Pancreas (tissue), 10 donors: ENCODE measurements around the gene IFI27L2. TPM values are rescaled to one million over a fixed set of nuclear protein-coding genes. Genes with fewer than 3 reads are reported as not detected.

Experiments
- ATAC-seq, 4 donors: fragments of 200-7000 bp; cut with Tn5 transposase; one replicate each; pipeline versions ENCODE4 v1.8.0 to v1.9.1; 2020; ENCODE audit warnings: mild to moderate bottlenecking in 4 of 4, moderate library complexity in 4 of 4
- DNase-seq, 6 donors: peaks; one replicate each; pipeline ENCODE4 v3.0.0-alpha.2; 2020
- FAIRE-seq: peaks from 2 replicates; lab custom pipeline; 2012; peaks lifted over from hg19 to GRCh38; lab: Jason Lieb, UNC
- H3K27ac ChIP-seq, 4 donors: fragments of 200-600 bp; sonication (generic); 1 replicate in 3 of 4; 2 replicates in 1 of 4; pipeline versions ENCODE4 v1.5.0 to v1.8.0; 2020
- H3K27me3 ChIP-seq, 4 donors: fragments of 200-600 bp; one replicate each; pipeline ENCODE4 v1.8.0; 2021
- H3K36me3 ChIP-seq, 3 donors: fragments of 200-600 bp; sonication (generic) in 1 of 3; one replicate each; pipeline versions ENCODE4 v1.5.0 to v1.8.0; 2020 to 2021
- H3K4me1 ChIP-seq, 3 donors: fragments of 200-600 bp; one replicate each; pipeline ENCODE4 v1.8.0; 2021
- H3K4me3 ChIP-seq, 4 donors: fragments of 200-600 bp; sonication (generic) in 2 of 4; one replicate each; pipeline versions ENCODE4 v1.5.0 to v1.8.0; 2020 to 2021
- H3K9me3 ChIP-seq, 4 donors: fragments of 200-600 bp; one replicate each; pipeline ENCODE4 v1.8.0; 2021
- WGBS, 2 donors: extraction: QIAGEN DNeasy Blood & Tissue Kit; methylation state at CpG; one replicate each; pipeline ENCODE4 v1.1.7; 2013; 5-methylcytosine and 5-hydroxymethylcytosine counted together
- intact Hi-C, 3 donors: fragments of 100-400 bp; cut with DNase I; formaldehyde crosslinking; loops; one replicate each; pipeline versions ENCODE4 v1.11.1 to v1.14.2; 2022
- polyA plus RNA-seq, 2 donors: library from polyadenylated mRNA; stranded (reverse); fragments of 200-250 nt; gene quantifications; one replicate each; pipeline ENCODE4 v1.2.3, GENCODE V29; 2013
- total RNA-seq, 6 donors: library from RNA; stranded (reverse); fragmentation: NEBNext Ultra II Directional in 4 of 6; extraction: Animal tissue kit (Norgen Biotek cat#: 25700) in 4 of 6; gene quantifications; one replicate each; pipeline versions ENCODE4 v1.2.1 to v1.2.4, GENCODE V29; 2021 to 2023
- TF ChIP-seq, protein P1 (sequence below), 4 donors: fragments of 200-600 bp; sonication (generic) in 3 of 4; IDR thresholded peaks; one replicate each; pipeline versions ENCODE4 v1.5.0 to v1.8.0; 2021; ENCODE audit warnings: antibody characterized with exemption in 4 of 4
- donor health status: healthy with polysubstance abuse.
- donor health status: DM: no; HTN: no; CAD: no; lungs with moderate emphysema.
- donor health status: DM: no; HTN: no; CAD: no.
- donor health status: control.
- donor health status: control.
- donor health status: Bipolar disorder and iron deficiency.
- donor health status: DM: yes; HTN: yes; CAD: no.
- donor health status: DM: no; HTN: no; CAD: no.
- donor health status: DM: no; HTN: no; CAD: no.
- donor health status: DM: yes; HTN: yes; CAD: no.

The IFI27L2 gene
- total and polyA plus RNA-seq, 8 donors: 5.4 to 90.7 (median 16.2) TPM

DNA sequence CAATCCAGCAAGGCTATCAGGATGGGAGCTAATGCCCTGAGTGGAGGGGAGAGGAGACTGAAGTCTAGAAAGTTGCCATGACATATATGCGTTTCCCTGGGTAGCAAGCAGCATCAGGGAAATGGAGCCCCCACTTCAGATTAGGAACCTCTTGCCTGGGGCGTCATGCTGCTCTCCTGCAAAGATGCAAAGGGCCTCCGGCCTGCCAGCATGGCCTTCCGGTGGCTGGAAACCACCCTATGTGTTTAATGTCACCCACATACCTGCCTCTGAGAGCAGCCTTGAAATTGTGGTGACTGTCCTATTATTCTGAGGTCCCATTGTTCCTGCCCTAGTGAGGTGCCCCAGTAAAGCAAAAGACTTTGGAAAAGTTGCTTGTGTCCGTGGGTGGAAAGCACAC is 10.0 kb upstream of the IFI27L2 start:
- FAIRE-seq (no peak), DNase-seq (no peak), ATAC-seq (no peak)
- TF ChIP-seq, protein P1, sequence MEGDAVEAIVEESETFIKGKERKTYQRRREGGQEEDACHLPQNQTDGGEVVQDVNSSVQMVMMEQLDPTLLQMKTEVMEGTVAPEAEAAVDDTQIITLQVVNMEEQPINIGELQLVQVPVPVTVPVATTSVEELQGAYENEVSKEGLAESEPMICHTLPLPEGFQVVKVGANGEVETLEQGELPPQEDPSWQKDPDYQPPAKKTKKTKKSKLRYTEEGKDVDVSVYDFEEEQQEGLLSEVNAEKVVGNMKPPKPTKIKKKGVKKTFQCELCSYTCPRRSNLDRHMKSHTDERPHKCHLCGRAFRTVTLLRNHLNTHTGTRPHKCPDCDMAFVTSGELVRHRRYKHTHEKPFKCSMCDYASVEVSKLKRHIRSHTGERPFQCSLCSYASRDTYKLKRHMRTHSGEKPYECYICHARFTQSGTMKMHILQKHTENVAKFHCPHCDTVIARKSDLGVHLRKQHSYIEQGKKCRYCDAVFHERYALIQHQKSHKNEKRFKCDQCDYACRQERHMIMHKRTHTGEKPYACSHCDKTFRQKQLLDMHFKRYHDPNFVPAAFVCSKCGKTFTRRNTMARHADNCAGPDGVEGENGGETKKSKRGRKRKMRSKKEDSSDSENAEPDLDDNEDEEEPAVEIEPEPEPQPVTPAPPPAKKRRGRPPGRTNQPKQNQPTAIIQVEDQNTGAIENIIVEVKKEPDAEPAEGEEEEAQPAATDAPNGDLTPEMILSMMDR (IDR thresholded peaks at IDR 0.05): no peak
- no peak overlapping the region for H3K4me3 ChIP-seq
- H3K9me3 ChIP-seq: no peaks in the 10 kb centered on the region
- no peak overlapping the region for H3K27ac ChIP-seq
- intact Hi-C loops: loop anchor here in 2 of 3 donors (5.0 kb wide), 1 partner anchor 102 kb away; no protein-coding TSS in a partner anchor
- 73 to 78% methylated on average over 5 of the region's 5 CpGs for whole genome bisulfite sequencing, 2 donors
- H3K27me3 ChIP-seq: no peaks in the 10 kb centered on the region
- no peaks in the 10 kb centered on the region for H3K36me3 ChIP-seq
- no peaks in the 10 kb centered on the region for H3K4me1 ChIP-seq

DNA sequence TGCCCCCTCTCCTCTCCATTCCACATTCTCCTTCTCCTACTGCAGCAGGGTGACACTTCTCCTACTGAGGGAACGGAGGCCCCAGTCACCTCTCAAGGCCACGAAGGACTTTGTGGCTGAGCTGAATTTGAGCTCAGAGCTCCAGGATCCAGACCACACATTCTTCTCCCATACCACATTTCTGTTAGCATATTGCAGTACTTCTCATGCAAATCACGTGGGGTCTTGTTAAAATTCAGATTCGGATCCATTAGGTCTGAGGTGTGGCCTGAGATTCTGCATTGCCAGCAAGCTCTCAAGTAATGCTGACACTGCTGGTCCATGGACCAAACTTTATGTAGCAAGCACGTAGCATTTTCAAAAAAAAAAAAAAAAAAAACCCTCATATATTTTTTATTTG is 9.6 kb upstream of the IFI27L2 start:
- Histone ChIP-seq H3K27me3 (no peaks in the 10 kb centered on the region), H3K9me3 (no peaks in the 10 kb centered on the region), H3K36me3 (no peaks in the 10 kb centered on the region), H3K4me1 (no peaks in the 10 kb centered on the region), H3K4me3 (no peak overlapping the region), H3K27ac (no peak overlapping the region)
- 59 to 66% methylated on average over 5 of the region's 5 CpGs for WGBS, 2 donors
- DNase-seq (no peak), FAIRE-seq (no peak), ATAC-seq (no peak)
- intact Hi-C loops: loop anchor here in 2 of 3 donors (5.0 kb wide), 1 partner anchor 102 kb away; no protein-coding TSS in a partner anchor
- TF ChIP-seq, protein P1 (IDR thresholded peaks at IDR 0.05): no peak

DNA sequence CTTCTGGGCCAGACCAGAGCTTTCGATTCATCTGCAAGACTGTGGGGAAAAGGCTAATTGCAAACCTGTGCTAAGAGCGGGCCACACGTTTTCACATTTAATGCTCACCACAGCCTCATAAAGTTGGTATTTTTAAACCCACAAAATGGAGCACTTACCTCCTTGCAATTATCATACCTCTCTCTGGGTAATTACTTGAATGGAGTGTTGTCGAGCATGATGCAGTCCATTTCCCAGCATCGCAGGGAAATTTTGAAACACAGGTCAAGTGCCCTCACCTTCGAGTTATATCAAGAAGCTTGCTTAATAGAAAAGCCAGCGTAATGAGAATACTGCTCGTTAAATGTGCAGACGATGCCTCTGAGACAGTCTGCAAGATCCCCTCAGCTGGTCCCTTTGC is 8.8 kb upstream of the IFI27L2 start:
- FAIRE-seq (no peak), ATAC-seq (no peak), DNase-seq (no peak)
- Histone ChIP-seq H3K9me3 (no peaks in the 10 kb centered on the region), H3K27me3 (no peaks in the 10 kb centered on the region), H3K36me3 (no peaks in the 10 kb centered on the region), H3K27ac (no peak overlapping the region), H3K4me1 (no peaks in the 10 kb centered on the region), H3K4me3 (no peak overlapping the region)
- 69 to 78% methylated on average over 9 of the region's 9 CpGs for WGBS, 2 donors
- intact Hi-C loops: loop anchor here in 2 of 3 donors (5.0 kb wide), 1 partner anchor 101 kb away; no protein-coding TSS in a partner anchor
- TF ChIP-seq, protein P1 (IDR thresholded peaks at IDR 0.05): no peak

DNA sequence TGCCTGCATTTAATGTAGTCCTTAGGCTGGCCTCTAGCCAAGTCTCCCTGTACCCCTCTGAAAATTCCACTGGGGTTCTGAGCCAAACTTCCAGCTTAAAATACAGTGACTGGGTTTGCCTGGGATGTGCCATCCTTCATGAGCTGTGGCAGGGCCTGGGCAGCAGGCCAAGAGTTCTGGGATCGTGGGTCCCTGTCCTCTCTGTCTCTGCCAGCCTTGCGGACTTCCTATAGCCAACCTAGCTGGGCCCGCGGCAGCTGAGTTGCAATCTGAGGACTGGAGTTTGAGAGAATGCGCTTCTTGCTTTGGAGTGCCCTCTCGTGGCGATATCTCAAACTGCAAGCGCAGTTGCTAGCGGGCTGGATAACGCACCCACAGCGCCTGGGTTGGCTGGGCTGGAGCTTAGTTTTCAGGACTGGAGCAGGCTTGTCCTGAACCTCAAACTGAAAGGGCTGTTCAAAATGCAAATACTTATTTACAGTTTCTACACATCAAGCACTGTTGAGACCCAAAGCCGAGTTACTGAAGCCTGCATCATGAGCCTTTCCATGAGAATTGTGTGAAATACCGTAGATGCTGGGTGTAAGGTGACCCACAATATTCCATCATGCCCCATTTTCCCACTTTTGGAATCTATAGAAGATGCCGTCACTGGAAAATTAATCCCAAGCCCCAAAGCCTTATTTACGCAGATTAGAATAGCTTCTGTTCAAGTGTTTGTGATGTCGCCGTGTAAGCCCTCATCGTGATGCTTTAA is 7.3 kb upstream of the IFI27L2 start:
- WGBS, 2 donors: 25 to 28% methylated on average over 18 of the region's 18 CpGs
- H3K27ac ChIP-seq: no peak overlapping the region
- intact Hi-C loops: loop anchor here in 2 of 3 donors (5.0 kb wide), 1 partner anchor 99 kb away; no protein-coding TSS in a partner anchor
- no peaks in the 10 kb centered on the region for H3K9me3 ChIP-seq
- TF ChIP-seq, protein P1 (IDR thresholded peaks at IDR 0.05): peak; percentile 93 to 97 (median 94)
- no peaks in the 10 kb centered on the region for H3K4me1 ChIP-seq
- DNase-seq (peak; percentile 73 to 97 (median 90)), ATAC-seq (peak; percentile 95 to 99 (median 98)), FAIRE-seq (no peak)
- H3K27me3 ChIP-seq: no peaks in the 10 kb centered on the region
- H3K4me3 ChIP-seq: no peak overlapping the region
- H3K36me3 ChIP-seq: no peaks in the 10 kb centered on the region

DNA sequence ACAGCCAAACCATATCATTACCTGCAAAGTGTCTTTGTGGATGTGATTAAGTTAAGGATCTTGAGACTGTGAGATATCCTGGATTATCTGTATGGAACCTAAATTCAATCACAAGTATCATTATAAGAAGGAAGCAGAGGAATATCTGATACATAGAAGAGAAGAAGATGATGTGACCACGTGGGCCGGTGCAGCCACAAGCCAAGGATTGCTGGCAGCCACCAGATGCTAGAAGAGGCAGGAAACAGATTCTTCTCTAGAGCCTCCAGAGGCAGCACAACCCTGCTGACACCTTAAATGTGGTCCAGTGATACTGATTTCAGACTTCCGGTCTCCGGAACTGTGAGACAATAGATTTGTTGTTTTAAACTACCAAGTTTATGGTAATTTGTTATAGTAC is 6.1 kb upstream of the IFI27L2 start:
- FAIRE-seq (no peak), ATAC-seq (no peak), DNase-seq (no peak)
- Histone ChIP-seq H3K4me1 (no peaks in the 10 kb centered on the region), H3K36me3 (no peaks in the 10 kb centered on the region), H3K27me3 (peaks cover 0 to 4% (median 0%) of the 10 kb centered on the region in 4 donors), H3K27ac (no peak overlapping the region), H3K4me3 (no peak overlapping the region), H3K9me3 (no peaks in the 10 kb centered on the region)
- WGBS, 2 donors: 67 to 74% methylated on average over 4 of the region's 4 CpGs
- intact Hi-C loops: loop anchor here in 2 of 3 donors (5.0 kb wide), 1 partner anchor 98 kb away; no protein-coding TSS in a partner anchor
- TF ChIP-seq, protein P1 (IDR thresholded peaks at IDR 0.05): no peak
